IMR-90 (cell line): ENCODE measurements around the gene HMX3. TPM values are rescaled to one million over a fixed set of nuclear protein-coding genes. Genes with fewer than 3 reads are reported as not detected.

Experiments used
- ATAC-seq: fragments of 200-7000 bp; cut with Tn5 transposase; 2 replicates; pipeline ENCODE4 v1.9.1; 2020; ENCODE audit warnings: low read depth, mild to moderate bottlenecking, moderate library complexity
- BruUV-seq: library from RNA; stranded (reverse); fragments of 400-500 nt; replicated peaks from 2 replicates; lab custom pipeline; 2021; lab: Mats Ljungman, UMichigan
- CTCF ChIA-PET: fragments of 300-600 bp; formaldehyde crosslinking; extraction: SDS; loops from one replicate; lab custom pipeline; 2021; ENCODE audit warnings: antibody characterized with exemption; lab: Yijun Ruan, JAX
- POLR2A ChIA-PET: fragments of 300-600 bp; sonication (Branson Sonifier 250); formaldehyde crosslinking; loops from one replicate; lab custom pipeline; 2022; ENCODE audit warnings: antibody characterized with exemption; ENCODE audit not compliant: unreplicated experiment; lab: Charles Lee
- DNase-seq: peaks from one replicate; pipeline ENCODE4 v3.0.0; 2013
- H2AFZ ChIP-seq: replicated peaks from 2 replicates; pipeline ENCODE3; 2013; ENCODE audit warnings: low read length, mild to moderate bottlenecking; ENCODE audit not compliant: poor library complexity
- H2AK5ac ChIP-seq: 2 replicates; pipeline ENCODE4 v1.6.1; 2013; ENCODE audit warnings: low read depth, low read length, inconsistent platforms
- H2AK9ac ChIP-seq: replicated peaks from 2 replicates; pipeline ENCODE3; 2013; ENCODE audit warnings: mild to moderate bottlenecking, low read depth, low read length, moderate library complexity; ENCODE audit not compliant: poor library complexity
- H2BK120ac ChIP-seq: 2 replicates; pipeline ENCODE4 v1.6.1; 2013; ENCODE audit warnings: low read depth, low read length, inconsistent platforms
- H2BK15ac ChIP-seq: 3 replicates; pipeline ENCODE4 v1.6.1; 2013; ENCODE audit warnings: low read depth, low read length, inconsistent platforms
- H2BK20ac ChIP-seq: 2 replicates; pipeline ENCODE4 v1.6.1; 2013; ENCODE audit warnings: low read depth, mild to moderate bottlenecking, inconsistent platforms, low read length, moderate library complexity
- H2BK5ac ChIP-seq: 2 replicates; pipeline ENCODE4 v1.6.1; 2013; ENCODE audit warnings: mild to moderate bottlenecking, low read depth, low read length, inconsistent platforms; ENCODE audit not compliant: poor library complexity, severe bottlenecking
- H3K14ac ChIP-seq: replicated peaks from 2 replicates; pipeline ENCODE4 v1.6.1; 2013; ENCODE audit warnings: low read depth, low read length, inconsistent platforms
- H3K18ac ChIP-seq: 2 replicates; pipeline ENCODE4 v1.6.1; 2013; ENCODE audit warnings: low read depth, low read length, control low read depth
- H3K23ac ChIP-seq: 2 replicates; pipeline ENCODE4 v1.6.1; 2013; ENCODE audit warnings: low read depth, low read length, inconsistent platforms
- H3K27ac ChIP-seq: 2 replicates; pipeline ENCODE4 v1.5.1; 2013; ENCODE audit warnings: mild to moderate bottlenecking, control low read depth, low read length; ENCODE audit not compliant: insufficient read depth
- H3K27me3 ChIP-seq: 2 replicates; pipeline ENCODE4 v1.6.1; 2013; ENCODE audit warnings: low read length; ENCODE audit not compliant: control insufficient read depth, insufficient read depth
- H3K36me3 ChIP-seq: 2 replicates; pipeline ENCODE4 v1.6.1; 2013; ENCODE audit warnings: low read length, mixed read lengths; ENCODE audit not compliant: control insufficient read depth, insufficient read depth
- H3K4ac ChIP-seq: 2 replicates; pipeline ENCODE4 v1.6.1; 2013; ENCODE audit warnings: low read depth, low read length, inconsistent platforms
- H3K4me1 ChIP-seq: 2 replicates; pipeline ENCODE4 v1.6.1; 2013; ENCODE audit warnings: low read length, mixed read lengths; ENCODE audit not compliant: control insufficient read depth, insufficient read depth
- H3K4me2 ChIP-seq: 2 replicates; pipeline ENCODE4 v1.6.1; 2013; ENCODE audit warnings: low read depth, mild to moderate bottlenecking, control low read depth, low read length, moderate library complexity
- H3K4me3 ChIP-seq: 2 replicates; pipeline ENCODE4 v1.5.1; 2013; ENCODE audit warnings: low read depth, mild to moderate bottlenecking, control low read depth, low read length, moderate library complexity; ENCODE audit not compliant: insufficient read depth
- H3K56ac ChIP-seq: 2 replicates; pipeline ENCODE4 v1.6.1; 2013; ENCODE audit warnings: low read length, inconsistent platforms; ENCODE audit not compliant: insufficient read depth; ENCODE audit errors: extremely low read depth
- H3K79me1 ChIP-seq, 2 experiments: 2 replicates each; pipeline ENCODE4 v1.6.1; 2013; ENCODE audit warnings: low read length in 2 of 2, inconsistent platforms in 1 of 2, low read depth in 1 of 2
- H3K9ac ChIP-seq: 2 replicates; pipeline ENCODE4 v1.6.1; 2013; ENCODE audit warnings: low read depth, low read length, control low read depth
- H3K9me1 ChIP-seq: 2 replicates; pipeline ENCODE4 v1.6.1; 2013; ENCODE audit warnings: low read length, inconsistent platforms; ENCODE audit not compliant: insufficient read depth
- H3K9me3 ChIP-seq: 2 replicates; pipeline ENCODE4 v1.6.1; 2013; ENCODE audit warnings: low read length; ENCODE audit not compliant: control insufficient read depth, insufficient read depth
- H4K20me1 ChIP-seq: 2 replicates; pipeline ENCODE4 v1.6.1; 2013; ENCODE audit warnings: low read length, inconsistent platforms; ENCODE audit not compliant: insufficient read depth
- H4K5ac ChIP-seq: 2 replicates; pipeline ENCODE4 v1.6.1; 2013; ENCODE audit warnings: mild to moderate bottlenecking, low read depth, low read length, control low read depth
- H4K8ac ChIP-seq, 2 experiments: 2 replicates each; pipeline ENCODE4 v1.6.1; 2013; ENCODE audit warnings: low read depth in 2 of 2, low read length in 2 of 2, control low read depth in 1 of 2, inconsistent platforms in 1 of 2
- H4K91ac ChIP-seq: 2 replicates; pipeline ENCODE4 v1.6.1; 2013; ENCODE audit warnings: low read depth, low read length, inconsistent platforms; ENCODE audit not compliant: insufficient read depth
- BHLHE40 ChIP-seq: fragments of 150-350 bp; IDR thresholded peaks from 2 replicates; pipeline ENCODE4 v1.6.1; 2016; ENCODE audit warnings: mild to moderate bottlenecking, low read depth, low read length
- CHD1 ChIP-seq: IDR thresholded peaks from 2 replicates; pipeline ENCODE4 v1.6.1; 2012; ENCODE audit warnings: low read depth, low read length, improper control_type of control experiment
- FOS ChIP-seq: fragments of 150-350 bp; IDR thresholded peaks from 2 replicates; pipeline ENCODE4 v1.6.1; 2016; ENCODE audit warnings: low read depth, low read length
- MAZ ChIP-seq: IDR thresholded peaks from 2 replicates; pipeline ENCODE4 v1.6.1; 2012; ENCODE audit warnings: low read depth, mild to moderate bottlenecking, low read length, improper control_type of control experiment, moderate library complexity, borderline replicate concordance
- NFE2L2 ChIP-seq: fragments of 150-350 bp; IDR thresholded peaks from 2 replicates; pipeline ENCODE4 v1.6.1; 2016; ENCODE audit warnings: low read depth, mild to moderate bottlenecking, low read length
- POLR2A ChIP-seq: IDR thresholded peaks from 2 replicates; pipeline ENCODE4 v1.6.1; 2012; ENCODE audit warnings: mild to moderate bottlenecking, low read depth, low read length
- RAD21 ChIP-seq: IDR thresholded peaks from 2 replicates; pipeline ENCODE4 v1.6.1; 2012; ENCODE audit warnings: low read length, improper control_type of control experiment
- SMC3 ChIP-seq: fragments of 150-350 bp; IDR thresholded peaks from 2 replicates; pipeline ENCODE4 v1.6.1; 2016; ENCODE audit warnings: low read depth, mild to moderate bottlenecking, antibody characterized with exemption, low read length, moderate library complexity
- WGBS, 2 experiments: methylation state at CpG; one replicate each; pipeline versions ENCODE4 v1.1.5 to v1.1.7; 2013; ENCODE audit warnings: missing lambda C conversion rate in 2 of 2; ENCODE audit not compliant: insufficient read length in 1 of 2; ENCODE audit errors: extremely low coverage in 2 of 2; 5-methylcytosine and 5-hydroxymethylcytosine counted together
- dilution Hi-C: fragments of 300-500 bp; cut with HindIII; formaldehyde crosslinking; loops from one replicate; pipeline ENCODE4 v1.14.3; 2018; ENCODE audit warnings: low sequenced_read_pairs; ENCODE audit not compliant: unreplicated experiment
- in situ Hi-C: fragments of 300-500 bp; cut with MboI; formaldehyde crosslinking; loops from 3 replicates; pipeline ENCODE4 v1.14.3; 2019; ENCODE audit warnings: low sequenced_read_pairs, inconsistent platforms, mixed read lengths
- intact Hi-C: fragments of 100-400 bp; cut with micrococcal nuclease; formaldehyde crosslinking; loops from 2 replicates; pipeline ENCODE4 v1.10.0; 2022
- polyA plus RNA-seq, 3 experiments: library from polyadenylated mRNA; depleted of rRNA; stranded (reverse); fragments of >200 nt; gene quantifications; 2 replicates each; pipeline ENCODE4 v1.2.3, GENCODE V29; 2012; ENCODE audit warnings: low replicate concordance in 1 of 3
- total RNA-seq: library from RNA; depleted of rRNA; stranded (reverse); fragments of >200 nt; gene quantifications from 2 replicates; pipeline ENCODE4 v1.2.3, GENCODE V29; 2012

HMX3 gene
- total and polyA plus RNA-seq, 2 of the 4 experiments (the other 2 are of a cell fraction): not detected

DNA sequence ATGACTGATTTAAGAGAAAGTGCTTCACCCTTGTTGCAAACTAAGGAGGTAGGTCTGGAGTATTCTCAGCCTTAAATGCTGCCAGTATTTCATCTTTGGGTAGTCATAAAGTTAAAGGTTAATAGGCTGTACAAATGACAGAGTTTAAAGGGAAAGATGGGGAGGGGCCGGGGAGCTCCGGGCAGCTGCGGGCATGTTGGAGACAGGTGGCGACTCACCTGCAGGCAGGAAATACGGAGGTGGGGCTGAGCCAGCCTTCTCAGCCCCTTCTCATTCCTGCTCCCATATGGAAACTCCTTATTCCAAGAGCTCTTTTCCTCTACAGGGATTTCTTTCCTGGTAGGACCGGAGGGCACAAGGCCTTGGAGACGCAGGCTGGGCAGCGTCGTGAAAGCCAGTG is 31.8 kb upstream of the HMX3 start:
- H2BK20ac ChIP-seq: no peak overlapping the region
- H2AFZ ChIP-seq: no peak overlapping the region
- no peak overlapping the region for H2AK5ac ChIP-seq
- no TSS peak for BruUV-seq
- H3K27me3 ChIP-seq: no peaks in the 10 kb centered on the region
- no peak overlapping the region for H3K27ac ChIP-seq
- intact Hi-C loops: no loop called here
- ChIA-PET CTCF (no interaction called here), POLR2A (no interaction called here)
- no peak overlapping the region for H2BK5ac ChIP-seq
- H3K4me3 ChIP-seq: no peak overlapping the region
- TF ChIP-seq MAZ: no peak
- no peak for TF ChIP-seq POLR2A
- TF ChIP-seq BHLHE40: no peak
- no peak for TF ChIP-seq CHD1
- TF ChIP-seq RAD21: no peak
- TF ChIP-seq FOS: no peak
- no peak for TF ChIP-seq SMC3
- no peak for TF ChIP-seq NFE2L2
- H3K56ac ChIP-seq: no peak overlapping the region
- H3K9me3 ChIP-seq: peaks cover 2% of the 10 kb centered on the region; the same call in 1 of the 2 replicates
- H3K18ac ChIP-seq: no peak overlapping the region
- H3K4me1 ChIP-seq: no peaks in the 10 kb centered on the region
- no peaks in the 10 kb centered on the region for H3K79me1 ChIP-seq
- no peak overlapping the region for H4K8ac ChIP-seq
- no peak overlapping the region for H2AK9ac ChIP-seq
- H3K4ac ChIP-seq: no peak overlapping the region
- WGBS, 2 experiments: no CpG with 5 or more reads among the region's 9 CpGs
- H2BK15ac ChIP-seq: no peak overlapping the region
- in situ Hi-C loops: no loop called here
- no peak overlapping the region for H3K9ac ChIP-seq
- no peak overlapping the region for H4K5ac ChIP-seq
- H3K14ac ChIP-seq: no peak overlapping the region
- no peaks in the 10 kb centered on the region for H4K20me1 ChIP-seq
- no peak overlapping the region for H3K4me2 ChIP-seq
- H3K23ac ChIP-seq: no peak overlapping the region
- no peaks in the 10 kb centered on the region for H3K9me1 ChIP-seq
- no peak for ATAC-seq
- no peak overlapping the region for H4K91ac ChIP-seq
- H3K36me3 ChIP-seq: no peaks in the 10 kb centered on the region
- dilution Hi-C loops: no loop called here
- DNase-seq: no peak
- H2BK120ac ChIP-seq: no peak overlapping the region
